Activated T-helper 17 cell treated with anti-CD3 and anti-CD28 coated beads, Interleukin-2, amount 50 U/mL, for 72 hours (primary cell): ENCODE data around the gene KLRF1. TPM values are rescaled to one million over a fixed set of nuclear protein-coding genes. Genes with fewer than 3 reads are reported as not detected.

Source experiments
- ATAC-seq: fragments of 150-1000 bp; cut with Tn5 transposase; replicated peaks from 2 replicates; pipeline ENCODE4 v1.10.0; 2021; ENCODE audit warnings: mild to moderate bottlenecking, moderate library complexity
- H3K27ac Mint-ChIP-seq: one replicate; pipeline ENCODE4 v1.8.0; 2022; ENCODE audit warnings: mixed read lengths
- H3K27me3 Mint-ChIP-seq: one replicate; pipeline ENCODE4 v1.8.0; 2022; ENCODE audit warnings: mixed read lengths
- H3K36me3 Mint-ChIP-seq: one replicate; pipeline ENCODE4 v1.8.0; 2022; ENCODE audit warnings: low read depth, mild to moderate bottlenecking, mixed read lengths
- H3K4me1 Mint-ChIP-seq: one replicate; pipeline ENCODE4 v1.8.0; 2022; ENCODE audit warnings: mixed read lengths
- H3K4me3 Mint-ChIP-seq: one replicate; pipeline ENCODE4 v1.8.0; 2022; ENCODE audit warnings: mild to moderate bottlenecking, mixed read lengths
- H3K9me3 Mint-ChIP-seq: one replicate; pipeline ENCODE4 v1.8.0; 2022; ENCODE audit warnings: mixed read lengths
- total RNA-seq, 2 donors: library from RNA; stranded (reverse); gene quantifications; one replicate each; pipeline ENCODE4 v1.2.3, GENCODE V29; 2022

KLRF1 gene
- total RNA-seq, 2 donors from 2014 or later, result not detected

DNA sequence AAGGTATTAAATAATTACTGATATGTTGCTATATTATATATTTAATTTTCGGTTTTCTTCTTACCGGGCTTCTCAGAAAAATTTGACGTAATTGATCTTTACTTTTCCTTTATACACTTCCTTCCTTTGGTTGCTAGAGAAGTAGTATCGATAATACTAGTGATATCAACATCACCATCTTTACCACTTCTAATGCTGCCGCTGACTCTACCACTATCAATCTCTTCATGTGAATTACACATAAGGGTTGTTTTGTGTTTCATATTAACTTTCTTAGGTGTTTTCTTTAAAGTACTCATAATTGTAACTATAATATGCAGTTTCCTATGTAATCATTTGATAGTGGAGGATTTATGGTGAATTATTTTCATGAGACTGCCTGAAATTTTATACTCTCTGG is 30.9 kb upstream of the KLRF1 start:
- Mint-ChIP-seq H3K27ac (peak overlapping the region; percentile 77), H3K4me1 (peaks cover 36% of the 10 kb centered on the region), H3K4me3 (peak overlapping the region; percentile 73), H3K27me3 (no peaks in the 10 kb centered on the region), H3K9me3 (no peaks in the 10 kb centered on the region), H3K36me3 (no peaks in the 10 kb centered on the region)
- ATAC-seq, result peak; percentile 42

DNA sequence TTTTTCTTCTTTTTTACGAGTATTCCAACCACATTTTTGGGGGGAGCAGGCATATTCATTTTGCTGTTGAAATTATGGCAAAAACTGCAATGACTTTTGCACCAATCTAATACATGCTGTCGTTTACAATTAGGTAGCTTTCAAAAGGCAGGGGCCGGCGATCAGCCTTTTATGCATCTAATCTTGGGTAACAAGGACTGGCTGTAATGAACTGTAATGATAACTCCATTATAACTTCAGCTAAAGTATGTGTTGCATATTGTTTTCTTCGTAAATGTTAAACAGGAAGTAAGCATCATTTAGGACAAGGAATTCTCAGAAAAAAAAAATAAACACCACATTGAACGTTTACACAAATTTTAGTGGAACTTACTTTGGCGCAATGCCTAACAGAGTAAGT is 30.3 kb upstream of the KLRF1 start:
- H3K36me3 Mint-ChIP-seq, result no peaks in the 10 kb centered on the region
- H3K4me3 Mint-ChIP-seq, result peak overlapping the region; percentile 73
- H3K4me1 Mint-ChIP-seq, result peaks cover 36% of the 10 kb centered on the region
- no peak for ATAC-seq
- H3K27me3 Mint-ChIP-seq, result no peaks in the 10 kb centered on the region
- peak overlapping the region; percentile 77 for H3K27ac Mint-ChIP-seq
- H3K9me3 Mint-ChIP-seq, result no peaks in the 10 kb centered on the region

DNA sequence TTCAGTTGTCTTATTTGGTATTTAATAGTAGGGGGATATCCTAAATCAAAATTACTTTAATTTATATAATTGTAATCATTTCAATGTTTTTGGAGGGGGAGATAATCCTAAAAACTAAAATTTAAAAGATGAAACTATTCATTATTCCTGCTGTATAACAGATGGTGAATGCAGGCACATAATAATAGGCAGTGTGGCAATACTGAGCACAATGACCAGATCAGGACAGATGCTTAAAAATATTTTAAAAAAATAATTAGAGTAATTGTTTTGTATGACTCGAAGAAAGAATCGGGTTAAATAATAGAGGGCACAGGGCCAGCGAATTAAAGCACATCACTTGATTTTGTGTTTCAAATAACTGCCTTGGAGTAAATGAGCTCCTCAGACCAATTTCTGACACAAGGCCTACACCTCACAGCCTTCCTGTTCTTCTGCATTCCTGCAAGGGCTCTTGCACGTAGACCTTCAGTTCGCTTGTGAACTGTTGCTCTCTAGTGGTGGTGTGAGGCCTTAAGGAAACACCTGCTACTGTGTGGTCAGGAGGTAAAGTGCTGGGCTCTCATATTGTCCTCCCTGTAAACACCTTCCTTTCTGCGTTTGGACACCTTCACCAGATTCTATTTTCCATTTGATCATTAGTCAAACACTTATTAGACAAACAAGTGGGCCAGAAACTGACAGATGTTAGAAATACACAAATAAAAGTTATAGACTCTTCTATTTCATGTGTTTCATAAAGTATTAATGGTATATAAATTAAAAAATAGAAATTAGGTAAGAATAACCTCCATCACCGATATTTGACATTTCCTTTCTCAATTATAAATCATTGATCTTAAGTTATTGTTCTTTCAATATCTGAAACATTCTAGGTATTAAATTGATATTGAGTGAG is 29.3 kb upstream of the KLRF1 start:
- H3K9me3 Mint-ChIP-seq, result no peaks in the 10 kb centered on the region
- peak overlapping the region; percentile 74 for H3K27ac Mint-ChIP-seq
- H3K4me1 Mint-ChIP-seq, result peaks cover 33% of the 10 kb centered on the region
- H3K4me3 Mint-ChIP-seq, result peak overlapping the region; percentile 73
- no peaks in the 10 kb centered on the region for H3K36me3 Mint-ChIP-seq
- H3K27me3 Mint-ChIP-seq, result no peaks in the 10 kb centered on the region
- ATAC-seq, result peak; percentile 84

DNA sequence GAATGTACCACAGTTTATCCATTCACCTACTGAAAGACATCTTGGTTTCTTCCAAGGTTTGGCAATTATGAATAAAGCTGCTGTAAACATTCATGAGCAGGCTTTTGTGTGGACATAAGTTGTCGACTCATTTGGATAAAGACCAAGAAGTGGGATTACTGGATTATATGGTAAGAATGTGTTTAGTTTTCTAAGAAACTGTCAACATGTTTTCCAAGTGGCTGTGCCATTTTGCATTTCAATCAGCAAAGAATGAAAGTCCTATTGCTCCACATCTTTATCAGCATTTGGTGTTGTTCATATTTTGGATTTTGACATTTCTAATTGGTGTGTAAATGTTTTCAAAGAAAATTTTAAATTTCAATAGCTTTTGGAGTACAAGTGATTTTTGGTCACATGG is 27.3 kb upstream of the KLRF1 start:
- H3K9me3 Mint-ChIP-seq, result no peaks in the 10 kb centered on the region

DNA sequence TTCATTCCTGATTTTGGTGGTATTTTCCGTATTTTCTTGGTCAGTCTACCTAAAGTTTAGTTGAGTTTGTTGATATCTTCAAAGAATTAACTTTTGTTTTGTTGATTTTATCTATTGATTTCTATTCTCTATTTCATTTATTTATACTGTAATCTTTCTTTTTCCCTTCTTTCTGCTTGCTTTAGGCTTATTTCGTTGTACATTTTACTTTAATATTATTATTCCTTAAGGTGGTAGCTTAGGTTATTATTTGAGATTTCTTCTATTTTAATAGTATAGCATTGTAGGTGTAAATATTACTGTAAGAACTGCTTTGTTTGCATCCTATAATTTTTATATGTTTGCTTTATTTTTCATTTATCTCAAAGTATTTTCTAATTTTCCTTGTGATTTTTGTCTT is 21.4 kb upstream of the KLRF1 start:
- peaks cover 7% of the 10 kb centered on the region for H3K27me3 Mint-ChIP-seq
- no peak overlapping the region for H3K4me3 Mint-ChIP-seq
- H3K27ac Mint-ChIP-seq, result no peak overlapping the region
- no peaks in the 10 kb centered on the region for H3K36me3 Mint-ChIP-seq
- H3K4me1 Mint-ChIP-seq, result no peaks in the 10 kb centered on the region
- H3K9me3 Mint-ChIP-seq, result no peaks in the 10 kb centered on the region
- no peak for ATAC-seq

More for the DNA sequence above, 27.3 kb upstream of the KLRF1 start:
- H3K36me3 Mint-ChIP-seq, result no peaks in the 10 kb centered on the region
- ATAC-seq, result no peak
- H3K27ac Mint-ChIP-seq, result no peak overlapping the region
- H3K4me3 Mint-ChIP-seq, result no peak overlapping the region
- peaks cover 19% of the 10 kb centered on the region for H3K4me1 Mint-ChIP-seq
- no peaks in the 10 kb centered on the region for H3K27me3 Mint-ChIP-seq

DNA sequence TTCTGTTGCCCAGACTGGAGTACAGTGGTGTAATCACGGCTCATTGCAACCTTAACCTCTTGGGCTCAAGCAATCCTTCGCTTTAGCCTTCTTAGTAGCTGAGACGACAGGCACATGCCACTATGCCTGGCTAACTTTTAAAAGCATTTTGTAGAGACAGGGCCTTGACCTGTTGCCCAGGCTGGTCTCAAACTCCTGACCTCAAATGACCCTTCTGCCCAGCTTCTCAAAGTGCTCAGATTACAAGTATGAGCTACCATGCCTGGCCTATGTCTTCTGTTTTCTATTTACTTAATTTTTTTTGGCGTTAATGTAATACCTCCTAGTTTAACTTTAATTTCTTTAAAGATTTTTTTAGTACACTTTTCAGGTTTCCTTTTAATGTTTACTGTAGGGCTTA is 20.6 kb upstream of the KLRF1 start:
- no peak for ATAC-seq
- Mint-ChIP-seq H3K27me3 (peaks cover 13% of the 10 kb centered on the region), H3K4me1 (no peaks in the 10 kb centered on the region), H3K9me3 (no peaks in the 10 kb centered on the region), H3K36me3 (no peaks in the 10 kb centered on the region), H3K27ac (no peak overlapping the region), H3K4me3 (no peak overlapping the region)

DNA sequence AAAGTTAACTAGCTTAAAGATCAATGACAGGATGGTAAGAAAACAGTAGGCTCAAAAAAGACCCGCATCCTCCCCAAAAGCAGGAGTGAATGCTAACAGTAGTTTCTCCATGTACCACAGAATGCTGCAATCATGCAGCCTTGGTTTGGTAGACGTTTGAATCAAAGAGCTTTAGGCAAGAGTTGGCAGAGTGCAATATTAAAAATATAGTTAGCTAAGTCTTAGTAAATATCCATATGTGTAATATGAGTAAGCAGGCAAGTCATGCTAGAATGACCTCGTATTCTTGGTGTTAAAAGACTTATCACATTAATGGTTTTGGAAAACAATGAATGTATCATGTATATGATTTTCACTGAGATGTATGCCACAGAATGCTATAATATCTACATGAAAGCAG is 18.8 kb upstream of the KLRF1 start:
- peak; percentile 47 for ATAC-seq
- Mint-ChIP-seq H3K4me3 (no peak overlapping the region), H3K27ac (no peak overlapping the region)

DNA sequence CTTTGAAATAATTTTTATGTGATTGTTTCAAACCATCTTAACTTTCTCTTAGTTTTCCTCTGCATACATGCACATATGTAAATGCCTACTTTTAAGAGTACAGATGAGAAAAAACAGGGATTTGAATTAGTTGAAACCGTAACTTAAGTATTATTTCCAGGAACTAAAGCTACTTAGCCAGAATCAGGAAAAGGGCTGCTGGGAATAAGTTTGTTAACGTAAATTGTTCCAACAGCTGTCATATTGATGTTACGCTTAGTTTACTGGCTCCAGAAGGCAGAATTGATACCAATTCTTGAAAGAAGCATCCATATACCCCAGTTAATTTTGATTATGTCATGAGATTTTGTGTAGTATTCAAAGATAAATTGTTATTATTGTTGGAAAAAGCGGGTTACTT is 17.9 kb upstream of the KLRF1 start:
- Mint-ChIP-seq H3K27ac (no peak overlapping the region), H3K9me3 (no peaks in the 10 kb centered on the region), H3K4me3 (no peak overlapping the region), H3K4me1 (peaks cover 5% of the 10 kb centered on the region), H3K36me3 (no peaks in the 10 kb centered on the region), H3K27me3 (peaks cover 18% of the 10 kb centered on the region)
- no peak for ATAC-seq

More for the DNA sequence above, 18.8 kb upstream of the KLRF1 start:
- Mint-ChIP-seq H3K4me1 (no peaks in the 10 kb centered on the region), H3K27me3 (peaks cover 18% of the 10 kb centered on the region), H3K36me3 (no peaks in the 10 kb centered on the region), H3K9me3 (no peaks in the 10 kb centered on the region)

DNA sequence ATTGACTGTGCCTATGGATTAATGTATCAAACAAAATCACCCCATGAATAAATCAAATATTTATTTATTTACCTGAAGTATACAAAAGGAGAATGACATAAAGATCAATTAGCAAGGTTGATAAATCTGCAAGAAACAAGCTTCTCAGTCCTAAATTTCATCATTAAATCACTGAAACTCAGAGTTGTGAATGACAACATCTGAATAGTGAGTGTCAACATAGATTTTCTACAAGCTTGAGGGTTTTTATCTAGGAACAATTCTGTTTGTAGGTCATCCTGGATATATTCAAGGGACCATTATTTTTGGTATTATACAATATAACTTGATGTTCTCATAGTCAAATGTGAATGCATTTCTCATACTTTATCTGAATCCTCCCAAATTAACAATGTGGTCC is 17.4 kb upstream of the KLRF1 start:
- Mint-ChIP-seq H3K36me3 (no peaks in the 10 kb centered on the region), H3K9me3 (no peaks in the 10 kb centered on the region), H3K27me3 (peaks cover 18% of the 10 kb centered on the region), H3K4me1 (peaks cover 5% of the 10 kb centered on the region), H3K4me3 (no peak overlapping the region), H3K27ac (no peak overlapping the region)
- ATAC-seq, result no peak

DNA sequence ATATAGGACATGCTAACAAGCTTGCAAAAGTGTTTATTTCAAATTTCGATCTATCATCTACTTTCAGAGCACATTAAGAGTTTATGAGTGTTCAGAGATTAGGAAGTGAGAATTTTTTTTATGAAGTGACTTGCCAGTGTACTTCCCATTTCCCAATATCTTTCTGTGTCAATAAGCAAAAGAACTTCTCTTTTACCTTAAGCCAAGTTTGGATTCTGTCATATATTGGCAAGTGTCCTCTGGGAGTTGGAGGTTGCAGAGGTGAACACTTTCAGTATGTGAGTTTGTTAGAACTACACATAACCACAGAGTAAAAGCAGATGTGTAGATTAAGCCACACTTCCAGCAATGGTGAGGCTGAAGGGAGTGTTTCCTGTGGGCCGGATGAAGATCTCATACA is 16.6 kb upstream of the KLRF1 start:
- no peak overlapping the region for H3K27ac Mint-ChIP-seq
- no peaks in the 10 kb centered on the region for H3K9me3 Mint-ChIP-seq
- H3K4me3 Mint-ChIP-seq, result no peak overlapping the region
- H3K27me3 Mint-ChIP-seq, result peaks cover 18% of the 10 kb centered on the region
- ATAC-seq, result no peak
- peaks cover 5% of the 10 kb centered on the region for H3K4me1 Mint-ChIP-seq
- H3K36me3 Mint-ChIP-seq, result no peaks in the 10 kb centered on the region

DNA sequence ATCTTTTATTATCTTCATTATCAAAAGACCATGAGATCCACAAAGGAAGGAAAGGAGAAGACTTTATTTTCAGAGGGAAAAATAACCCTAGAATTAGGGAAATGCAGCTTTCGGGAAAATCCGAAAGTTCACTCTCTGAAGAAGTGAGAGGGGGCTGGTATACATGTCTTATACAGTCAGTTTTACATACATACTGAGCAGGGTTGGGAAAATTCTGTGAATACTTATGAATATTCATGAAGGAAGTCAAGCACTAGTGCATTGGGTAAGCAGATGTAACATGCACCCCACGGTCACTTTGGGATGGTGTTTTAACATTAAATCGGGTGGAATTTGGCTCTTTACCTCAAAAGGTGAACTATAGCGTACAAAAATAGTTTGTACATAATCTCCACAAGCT is 15.7 kb upstream of the KLRF1 start:
- Mint-ChIP-seq H3K4me3 (no peak overlapping the region), H3K9me3 (no peaks in the 10 kb centered on the region), H3K36me3 (no peaks in the 10 kb centered on the region), H3K4me1 (peaks cover 5% of the 10 kb centered on the region), H3K27ac (no peak overlapping the region), H3K27me3 (peaks cover 18% of the 10 kb centered on the region)
- no peak for ATAC-seq

DNA sequence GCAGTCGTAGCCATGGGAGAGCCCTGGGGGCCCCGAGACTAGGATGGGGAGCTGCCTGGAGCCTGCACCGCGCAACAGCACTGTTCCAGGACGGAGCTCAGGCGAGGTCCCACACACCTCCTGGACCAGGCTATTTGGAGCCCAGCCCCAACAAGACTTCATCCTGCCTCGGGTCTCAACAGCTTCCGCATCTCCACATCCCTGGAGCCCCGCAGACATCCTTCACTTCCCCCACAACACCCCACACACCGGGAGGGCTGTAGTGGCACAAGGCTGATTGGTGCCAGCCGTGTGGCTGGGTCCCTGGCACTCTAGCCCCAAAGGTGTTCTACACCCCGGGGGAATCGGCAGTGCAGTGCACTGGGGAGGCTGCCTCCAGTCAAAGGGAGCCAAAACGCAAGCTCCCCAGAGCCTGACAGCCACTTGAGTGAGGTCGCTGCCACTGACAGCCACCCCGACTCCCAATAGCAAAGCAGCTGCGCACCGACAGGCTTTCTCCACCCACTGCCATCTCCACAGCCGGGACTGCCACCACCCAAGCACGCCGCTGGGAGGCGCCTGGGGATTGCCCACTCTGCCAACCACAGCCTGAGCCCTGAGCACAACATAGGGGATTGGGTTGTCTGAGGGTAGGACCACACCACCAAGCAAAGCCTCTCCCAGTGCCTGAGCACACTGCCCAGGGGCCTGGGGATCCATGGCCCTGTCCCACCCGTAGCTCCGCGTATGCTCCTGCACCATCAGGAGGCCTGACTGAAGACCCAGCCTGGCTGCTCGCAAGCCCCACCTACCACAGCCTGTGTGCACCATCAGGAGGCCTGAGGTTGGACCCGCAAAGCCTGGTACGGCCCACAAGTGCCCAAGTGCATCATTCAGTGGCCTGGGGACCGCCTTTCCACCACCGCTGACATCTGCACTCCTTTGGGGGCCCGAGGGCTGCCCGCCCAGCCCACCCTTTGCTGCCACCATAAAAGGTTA is 13.2 kb upstream of the KLRF1 start:
- H3K4me1 Mint-ChIP-seq, result peaks cover 9% of the 10 kb centered on the region
- no peaks in the 10 kb centered on the region for H3K36me3 Mint-ChIP-seq
- ATAC-seq, result peak; percentile 98
- H3K9me3 Mint-ChIP-seq, result no peaks in the 10 kb centered on the region
- H3K27ac Mint-ChIP-seq, result peak overlapping the region; percentile 50
- H3K4me3 Mint-ChIP-seq, result peak overlapping the region; percentile 91
- H3K27me3 Mint-ChIP-seq, result peaks cover 16% of the 10 kb centered on the region

DNA sequence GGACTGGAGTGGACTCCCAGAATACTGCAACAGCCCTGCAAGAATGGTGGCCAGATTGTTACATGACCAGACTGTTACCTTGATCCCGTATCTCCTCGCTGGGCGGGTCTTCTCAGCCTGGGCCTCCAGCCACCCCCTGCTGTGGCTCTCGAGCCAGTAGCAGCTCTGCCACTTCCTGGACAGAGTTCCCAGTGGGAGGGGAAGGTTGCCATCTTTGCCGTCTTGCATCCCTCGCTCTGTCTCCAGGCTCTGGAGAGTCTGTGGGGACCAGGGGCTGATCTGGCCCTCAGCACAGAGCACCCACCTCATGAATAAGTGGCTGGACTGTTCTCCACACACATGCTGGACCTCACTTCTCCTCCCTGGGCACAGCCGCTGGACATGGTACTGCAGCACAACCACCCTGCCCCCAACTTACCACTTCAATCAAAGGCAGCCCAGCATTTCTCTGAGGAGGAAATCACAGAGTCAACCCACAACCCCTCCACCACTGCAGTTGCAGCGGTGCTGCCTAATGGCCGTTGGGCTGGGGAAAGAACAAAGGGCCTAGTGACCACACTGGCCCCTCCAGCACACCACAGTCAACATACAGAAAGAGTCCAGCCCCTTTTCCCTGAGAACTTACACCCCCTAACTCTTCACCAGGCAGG is 6.9 kb upstream of the KLRF1 start:
- H3K36me3 Mint-ChIP-seq, result no peaks in the 10 kb centered on the region
- peaks cover 20% of the 10 kb centered on the region for H3K27me3 Mint-ChIP-seq
- peaks cover 4% of the 10 kb centered on the region for H3K4me1 Mint-ChIP-seq
- peaks cover 6% of the 10 kb centered on the region for H3K9me3 Mint-ChIP-seq
- no peak overlapping the region for H3K4me3 Mint-ChIP-seq
- no peak overlapping the region for H3K27ac Mint-ChIP-seq
- ATAC-seq, result no peak

DNA sequence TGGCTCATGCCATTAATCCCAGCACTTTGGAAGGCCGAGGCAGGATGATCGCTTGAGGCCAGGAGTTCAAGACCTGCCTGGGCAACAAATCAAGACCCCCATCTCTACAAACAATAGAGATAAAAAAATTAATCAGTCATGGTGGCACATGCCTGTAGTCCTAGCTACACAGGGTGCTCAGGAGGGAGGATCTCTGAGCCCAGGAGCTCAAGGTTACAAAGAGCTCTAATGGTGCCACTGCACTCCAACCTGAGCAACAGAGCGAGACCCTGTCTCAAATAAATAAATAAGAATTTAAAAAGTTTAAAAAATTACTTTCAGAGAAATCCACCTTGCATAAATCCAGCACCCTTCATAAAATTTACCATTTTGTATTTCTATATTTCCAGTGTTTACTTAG is 2.2 kb downstream of the KLRF1 start:
- no peaks in the 10 kb centered on the region for H3K4me1 Mint-ChIP-seq
- H3K4me3 Mint-ChIP-seq, result no peak overlapping the region
- H3K36me3 Mint-ChIP-seq, result no peaks in the 10 kb centered on the region
- H3K27me3 Mint-ChIP-seq, result no peaks in the 10 kb centered on the region
- H3K9me3 Mint-ChIP-seq, result no peaks in the 10 kb centered on the region
- ATAC-seq, result no peak
- no peak overlapping the region for H3K27ac Mint-ChIP-seq
